ENCODE results near the gene CPE. TPM values are rescaled to one million over a fixed set of nuclear protein-coding genes. Genes with fewer than 3 reads are reported as not detected.

The CPE gene
- polyA plus RNA-seq, 1 donor (not counting 4 experiments of a cell fraction or from before 2014, with no cell fraction given) = 1.9 TPM

DNA sequence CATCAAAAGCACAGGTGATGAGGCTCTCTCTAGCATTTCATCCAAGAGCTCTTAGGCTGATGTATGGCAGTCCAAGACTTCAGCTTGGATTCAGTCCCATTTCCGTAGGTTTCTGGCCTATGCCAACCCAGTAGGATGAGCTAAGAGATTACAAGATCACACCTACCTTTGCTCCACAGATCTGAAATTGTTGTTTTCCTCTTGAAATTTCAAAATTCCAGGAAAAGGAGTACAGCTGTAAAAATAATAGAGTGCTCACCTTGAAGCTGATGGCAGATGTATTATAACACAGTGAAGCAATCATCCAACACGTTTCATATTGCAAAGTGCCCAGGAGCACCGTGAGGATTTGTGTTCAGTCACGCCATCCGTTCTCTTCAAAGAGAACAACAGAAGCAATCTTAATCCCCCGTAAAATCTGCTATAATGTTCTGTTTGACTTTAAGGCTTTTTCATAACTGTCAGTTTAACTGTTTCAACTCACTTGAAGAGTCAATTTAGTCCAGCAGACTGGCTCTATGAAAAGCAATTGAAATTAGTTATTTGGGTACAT lies 137.5 kb downstream of the CPE start:
- no peaks in the 10 kb centered on the region for H3K9me3 ChIP-seq (ENCODE audit: control insufficient read depth, low read depth, low read length)
- no peaks in the 10 kb centered on the region for H3K36me3 ChIP-seq (ENCODE audit: control insufficient read depth in 2 of 2, extremely low read depth in 1 of 2, insufficient read depth in 2 of 2, low read length in 2 of 2)
- DNase-seq (ENCODE audit: low read depth, low spot score) = no peak
- no peak overlapping the region for H3K27ac ChIP-seq (ENCODE audit: control insufficient read depth, insufficient read depth, low read length)
- dilution Hi-C loops (cut with MboI; ENCODE audit: extremely low pct_ligation_motif_present, low sequenced_read_pairs) = no loop called here
- TF ChIP-seq EZH2 (IDR thresholded peaks at IDR 0.05; ENCODE audit: low read length) = no peak
- TF ChIP-seq, protein P1, sequence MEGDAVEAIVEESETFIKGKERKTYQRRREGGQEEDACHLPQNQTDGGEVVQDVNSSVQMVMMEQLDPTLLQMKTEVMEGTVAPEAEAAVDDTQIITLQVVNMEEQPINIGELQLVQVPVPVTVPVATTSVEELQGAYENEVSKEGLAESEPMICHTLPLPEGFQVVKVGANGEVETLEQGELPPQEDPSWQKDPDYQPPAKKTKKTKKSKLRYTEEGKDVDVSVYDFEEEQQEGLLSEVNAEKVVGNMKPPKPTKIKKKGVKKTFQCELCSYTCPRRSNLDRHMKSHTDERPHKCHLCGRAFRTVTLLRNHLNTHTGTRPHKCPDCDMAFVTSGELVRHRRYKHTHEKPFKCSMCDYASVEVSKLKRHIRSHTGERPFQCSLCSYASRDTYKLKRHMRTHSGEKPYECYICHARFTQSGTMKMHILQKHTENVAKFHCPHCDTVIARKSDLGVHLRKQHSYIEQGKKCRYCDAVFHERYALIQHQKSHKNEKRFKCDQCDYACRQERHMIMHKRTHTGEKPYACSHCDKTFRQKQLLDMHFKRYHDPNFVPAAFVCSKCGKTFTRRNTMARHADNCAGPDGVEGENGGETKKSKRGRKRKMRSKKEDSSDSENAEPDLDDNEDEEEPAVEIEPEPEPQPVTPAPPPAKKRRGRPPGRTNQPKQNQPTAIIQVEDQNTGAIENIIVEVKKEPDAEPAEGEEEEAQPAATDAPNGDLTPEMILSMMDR (optimal IDR thresholded peaks at IDR 0.05 in 1 of 3, IDR thresholded peaks at IDR 0.05 in 1 of 3, conservative IDR thresholded peaks at IDR 0.05 in 1 of 3; ENCODE audit: extremely low read depth in 1 of 3, insufficient read depth in 2 of 3, low read length in 3 of 3) = no peak
- no peak overlapping the region for H3K4me2 ChIP-seq (ENCODE audit: control insufficient read depth, extremely low read depth, insufficient read depth, low read depth, low read length)
- H3K27me3 ChIP-seq (ENCODE audit: control insufficient read depth, extremely low read depth, insufficient read depth, low read length) = no peaks in the 10 kb centered on the region
- no peaks in the 10 kb centered on the region for H4K20me1 ChIP-seq (ENCODE audit: control insufficient read depth, extremely low read depth, insufficient read depth, low read length)
- H2AFZ ChIP-seq (ENCODE audit: control insufficient read depth, low read length) = no peak overlapping the region
- FAIRE-seq = peak; percentile 29
- no peak overlapping the region for H3K4me3 ChIP-seq (ENCODE audit: control insufficient read depth in 2 of 3, extremely low read depth in 1 of 3, insufficient read depth in 2 of 3, low read depth in 1 of 3, low read length in 3 of 3)
- no peaks in the 10 kb centered on the region for H3K9me1 ChIP-seq (ENCODE audit: control insufficient read depth, extremely low read depth, insufficient read depth, low read length)
- no peak overlapping the region for H3K9ac ChIP-seq (ENCODE audit: control insufficient read depth, extremely low read depth, insufficient read depth, low read length)
- peaks cover 7% of the 10 kb centered on the region for H3K4me1 ChIP-seq (ENCODE audit: control insufficient read depth, extremely low read depth, insufficient read depth, low read length)
- no peaks in the 10 kb centered on the region for H3K79me2 ChIP-seq (ENCODE audit: control insufficient read depth, insufficient read depth, low read length)

DNA sequence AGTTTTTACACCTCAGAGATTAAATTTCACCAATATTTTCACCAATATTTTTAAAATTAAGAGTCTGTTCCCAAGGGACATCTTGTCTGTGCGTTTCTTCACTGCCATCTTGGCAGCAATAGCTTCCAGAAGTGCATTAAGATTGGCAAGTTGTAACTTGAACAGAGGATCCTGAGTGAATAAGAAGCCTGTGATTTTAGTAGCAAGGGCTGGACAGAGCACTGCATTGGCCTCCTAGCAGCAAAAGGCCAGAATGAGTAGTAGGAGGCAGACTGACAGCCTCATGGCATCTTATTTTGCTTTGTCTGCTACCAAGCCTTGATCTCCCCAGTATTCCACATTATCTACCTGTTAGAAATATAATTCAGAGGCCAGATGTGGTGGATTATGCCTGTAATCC lies 138.4 kb downstream of the CPE start:
- dilution Hi-C loops (cut with MboI; ENCODE audit: extremely low pct_ligation_motif_present, low sequenced_read_pairs) = no loop called here
- no peaks in the 10 kb centered on the region for H3K9me3 ChIP-seq (ENCODE audit: control insufficient read depth, low read depth, low read length)
- H3K36me3 ChIP-seq (ENCODE audit: control insufficient read depth in 2 of 2, extremely low read depth in 1 of 2, insufficient read depth in 2 of 2, low read length in 2 of 2) = no peaks in the 10 kb centered on the region
- no peak overlapping the region for H3K9ac ChIP-seq (ENCODE audit: control insufficient read depth, extremely low read depth, insufficient read depth, low read length)
- no peak overlapping the region for H3K27ac ChIP-seq (ENCODE audit: control insufficient read depth, insufficient read depth, low read length)
- H4K20me1 ChIP-seq (ENCODE audit: control insufficient read depth, extremely low read depth, insufficient read depth, low read length) = no peaks in the 10 kb centered on the region
- no peaks in the 10 kb centered on the region for H3K27me3 ChIP-seq (ENCODE audit: control insufficient read depth, extremely low read depth, insufficient read depth, low read length)
- no peaks in the 10 kb centered on the region for H3K79me2 ChIP-seq (ENCODE audit: control insufficient read depth, insufficient read depth, low read length)
- no peak for DNase-seq (ENCODE audit: low read depth, low spot score)
- no peak overlapping the region for H2AFZ ChIP-seq (ENCODE audit: control insufficient read depth, low read length)
- H3K4me1 ChIP-seq (ENCODE audit: control insufficient read depth, extremely low read depth, insufficient read depth, low read length) = peaks cover 7% of the 10 kb centered on the region
- no peak for TF ChIP-seq EZH2 (IDR thresholded peaks at IDR 0.05; ENCODE audit: low read length)
- TF ChIP-seq, protein P1 (optimal IDR thresholded peaks at IDR 0.05 in 1 of 3, IDR thresholded peaks at IDR 0.05 in 1 of 3, conservative IDR thresholded peaks at IDR 0.05 in 1 of 3; ENCODE audit: extremely low read depth in 1 of 3, insufficient read depth in 2 of 3, low read length in 3 of 3) = no peak
- FAIRE-seq = peak; percentile 71
- no peaks in the 10 kb centered on the region for H3K9me1 ChIP-seq (ENCODE audit: control insufficient read depth, extremely low read depth, insufficient read depth, low read length)
- no peak overlapping the region for H3K4me2 ChIP-seq (ENCODE audit: control insufficient read depth, extremely low read depth, insufficient read depth, low read depth, low read length)
- no peak overlapping the region for H3K4me3 ChIP-seq (ENCODE audit: control insufficient read depth in 2 of 3, extremely low read depth in 1 of 3, insufficient read depth in 2 of 3, low read depth in 1 of 3, low read length in 3 of 3)

Data from keratinocyte (primary cell).